Activated T-helper 2 cell treated with anti-CD3 and anti-CD28 coated beads, Interferon-gamma antibody, Interleukin-2, Interleukin-4, amounts not matched to agents 10 μg/mL and 5 μg/mL and 100 μg/mL, durations not matched to agents 14 hours and 24 hours and 36 hours (primary cell): Measurements from ENCODE around the gene ITPRIPL1. TPM values are rescaled to one million over a fixed set of nuclear protein-coding genes. Genes with fewer than 3 reads are reported as not detected.

Experiments
- total RNA-seq: library from RNA; stranded (reverse); gene quantifications from 2 replicates; pipeline ENCODE4 v1.2.3, GENCODE V29; 2022

The ITPRIPL1 gene
- total RNA-seq, 1 donor from 2014 or later, result 45.0 TPM

Other genes with a start within 250 kb of the ITPRIPL1 start
- 0.09 and 0.21 TPM in 2 replicates for gene ADRA2B, start 208.7 kb upstream of the ITPRIPL1 start, total RNA-seq
- 1.3 and 1.5 TPM in 2 replicates for gene ASTL, start 186.8 kb upstream of the ITPRIPL1 start, total RNA-seq
- gene DUSP2, start 179.9 kb upstream of the ITPRIPL1 start, total RNA-seq, result 238 and 260 TPM in 2 replicates
- gene STARD7, start 116.5 kb upstream of the ITPRIPL1 start, total RNA-seq, result 201 and 206 TPM in 2 replicates
- 29.0 and 30.4 TPM in 2 replicates for gene TMEM127, start 59.3 kb upstream of the ITPRIPL1 start, total RNA-seq
- 93.9 and 94.7 TPM in 2 replicates for gene CIAO1, start 59.1 kb upstream of the ITPRIPL1 start, total RNA-seq
- 191 TPM in 2 replicates for gene SNRNP200, start 19.8 kb upstream of the ITPRIPL1 start, total RNA-seq
- gene NCAPH, start 10.4 kb downstream of the ITPRIPL1 start, total RNA-seq, result 62.1 and 63.3 TPM in 2 replicates
- 0.16 and 0.52 TPM in 2 replicates for gene NEURL3, start 180.0 kb downstream of the ITPRIPL1 start, total RNA-seq
- gene ARID5A, start 211.4 kb downstream of the ITPRIPL1 start, total RNA-seq, result 164 and 170 TPM in 2 replicates